Liver (tissue), 9 donors: Measurements from ENCODE around the gene ATXN7L1. TPM values are rescaled to one million over a fixed set of nuclear protein-coding genes. Genes with fewer than 3 reads are reported as not detected.

Experiments used
- DNase-seq: peaks from one replicate; pipeline ENCODE4 v3.0.0-alpha.2; 2017; ENCODE audit warnings: low spot score
- H3K27ac ChIP-seq, 2 donors: one replicate each; pipeline ENCODE4 v1.7.0; 2013; ENCODE audit warnings: inconsistent platforms in 2 of 2, low read length in 2 of 2, control low read depth in 1 of 2, low read depth in 1 of 2, mild to moderate bottlenecking in 1 of 2
- H3K27me3 ChIP-seq, 4 donors: one replicate each; pipeline versions ENCODE4 v1.6.1 to v1.7.0; 2013; ENCODE audit warnings: low read length in 3 of 4, inconsistent platforms in 1 of 4, mild to moderate bottlenecking in 1 of 4, moderate library complexity in 1 of 4; ENCODE audit not compliant: control insufficient read depth in 4 of 4, insufficient read depth in 4 of 4
- H3K36me3 ChIP-seq, 4 donors: one replicate each; pipeline versions ENCODE4 v1.6.1 to v1.7.0; 2013; ENCODE audit warnings: low read length in 3 of 4, mild to moderate bottlenecking in 3 of 4, low read depth in 1 of 4, moderate library complexity in 1 of 4; ENCODE audit not compliant: control insufficient read depth in 4 of 4, insufficient read depth in 3 of 4
- H3K4me1 ChIP-seq, 4 donors: one replicate each; pipeline versions ENCODE4 v1.6.1 to v1.7.0; 2013; ENCODE audit warnings: low read length in 3 of 4, mild to moderate bottlenecking in 3 of 4, moderate library complexity in 1 of 4; ENCODE audit not compliant: control insufficient read depth in 4 of 4, insufficient read depth in 4 of 4
- H3K4me3 ChIP-seq, 3 donors: one replicate each; pipeline versions ENCODE4 v1.6.1 to v1.7.0; 2013; ENCODE audit warnings: low read length in 3 of 3, control low read depth in 1 of 3, low read depth in 1 of 3, mild to moderate bottlenecking in 1 of 3
- H3K9ac ChIP-seq, 2 donors: one replicate each; pipeline ENCODE4 v1.7.0; 2013; ENCODE audit warnings: low read length in 2 of 2, mild to moderate bottlenecking in 2 of 2, moderate library complexity in 2 of 2, control low read depth in 1 of 2, low read depth in 1 of 2
- H3K9me3 ChIP-seq, 4 donors: one replicate each; pipeline versions ENCODE4 v1.6.1 to v1.7.0; 2013; ENCODE audit warnings: low read length in 3 of 4; ENCODE audit not compliant: control insufficient read depth in 4 of 4
- ATF3 ChIP-seq: IDR thresholded peaks from 2 replicates; pipeline ENCODE4 v1.6.1; 2016; ENCODE audit warnings: antibody characterized with exemption
- EGR1 ChIP-seq, 2 donors: IDR thresholded peaks; 2 replicates each; pipeline ENCODE4 v1.6.1; 2016 to 2018; ENCODE audit warnings: antibody characterized with exemption in 2 of 2, low read depth in 2 of 2
- FOXA1 ChIP-seq: IDR thresholded peaks from 2 replicates; pipeline ENCODE4 v1.6.1; 2016; ENCODE audit warnings: antibody characterized with exemption
- FOXA2 ChIP-seq: IDR thresholded peaks from 2 replicates; pipeline ENCODE4 v1.6.1; 2016; ENCODE audit warnings: antibody characterized with exemption
- GABPA ChIP-seq, 2 donors: IDR thresholded peaks in 1 of 2; conservative IDR thresholded peaks in 1 of 2; 2 replicates each; pipeline ENCODE4 v1.6.1; 2016; ENCODE audit warnings: antibody characterized with exemption in 2 of 2, mild to moderate bottlenecking in 1 of 2, moderate library complexity in 1 of 2
- HNF4A ChIP-seq, 2 donors: conservative IDR thresholded peaks; 2 replicates each; pipeline ENCODE4 v1.6.1; 2016; ENCODE audit warnings: antibody characterized with exemption in 2 of 2, mild to moderate bottlenecking in 2 of 2
- HNF4G ChIP-seq: IDR thresholded peaks from 2 replicates; pipeline ENCODE4 v1.6.1; 2016; ENCODE audit warnings: antibody characterized with exemption
- JUND ChIP-seq, 2 donors: IDR thresholded peaks; 2 replicates each; pipeline ENCODE4 v1.6.1; 2016; ENCODE audit warnings: antibody characterized with exemption in 2 of 2
- NR2F2 ChIP-seq: IDR thresholded peaks from 2 replicates; pipeline ENCODE4 v1.6.1; 2016; ENCODE audit warnings: antibody characterized with exemption
- RAD21 ChIP-seq, 2 donors: IDR thresholded peaks; 2 replicates each; pipeline ENCODE4 v1.6.1; 2016; ENCODE audit warnings: antibody characterized with exemption in 2 of 2, mild to moderate bottlenecking in 2 of 2
- REST ChIP-seq: IDR thresholded peaks from 2 replicates; pipeline ENCODE4 v1.6.1; 2016; ENCODE audit warnings: antibody characterized with exemption, mild to moderate bottlenecking
- RXRA ChIP-seq, 2 donors: IDR thresholded peaks; 2 replicates each; pipeline ENCODE4 v1.6.1; 2017 to 2018; ENCODE audit warnings: antibody characterized with exemption in 2 of 2, mild to moderate bottlenecking in 1 of 2
- SP1 ChIP-seq: IDR thresholded peaks from 2 replicates; pipeline ENCODE4 v1.6.1; 2018; ENCODE audit warnings: antibody characterized with exemption, mild to moderate bottlenecking
- TAF1 ChIP-seq: conservative IDR thresholded peaks from 2 replicates; pipeline ENCODE4 v1.6.1; 2016; ENCODE audit warnings: antibody characterized with exemption, mild to moderate bottlenecking
- YY1 ChIP-seq: IDR thresholded peaks from 2 replicates; pipeline ENCODE4 v1.6.1; 2016; ENCODE audit warnings: antibody characterized with exemption, mild to moderate bottlenecking
- ZBTB33 ChIP-seq: IDR thresholded peaks from 2 replicates; pipeline ENCODE4 v1.6.1; 2016; ENCODE audit warnings: antibody characterized with exemption
- WGBS: extraction: QIAGEN DNeasy Blood & Tissue Kit; methylation state at CpG from one replicate; pipeline ENCODE4 v1.1.7; 2013; 5-methylcytosine and 5-hydroxymethylcytosine counted together
- polyA plus RNA-seq, 2 donors: library from polyadenylated mRNA; stranded (reverse) in 1 of 2; unstranded in 1 of 2; fragments of 200-250 nt in 1 of 2; fragments of >200 nt in 1 of 2; fragmentation: Nextera tagmentation in 1 of 2; extraction: Ambion mirVana in 1 of 2; gene quantifications; one replicate each; pipeline versions ENCODE4 v1.2.1 to v1.2.3, GENCODE V29; 2013 to 2015
- total RNA-seq, 2 donors: library from RNA; depleted of rRNA; stranded (reverse); fragments of >200 nt; gene quantifications; one replicate each; pipeline ENCODE4 v1.2.3, GENCODE V29; 2014
- TF ChIP-seq, protein P1 (sequence below): IDR thresholded peaks from 2 replicates; pipeline ENCODE4 v1.6.1; 2016; ENCODE audit warnings: antibody characterized with exemption
- TF ChIP-seq, protein P2 (sequence below): fragments of 150-350 bp; IDR thresholded peaks from 2 replicates; pipeline ENCODE4 v1.5.1; 2017; ENCODE audit warnings: improper control_type of control experiment, low read depth, low read length; ENCODE audit not compliant: missing input control
- donor health status: healthy.
- donor health status: healthy.
- donor health status: healthy.
- donor health status: healthy.
- donor health status: healthy.

Gene ATXN7L1
- total and polyA plus RNA-seq, 4 donors = 2.1 to 7.4 (median 5.3) TPM

DNA sequence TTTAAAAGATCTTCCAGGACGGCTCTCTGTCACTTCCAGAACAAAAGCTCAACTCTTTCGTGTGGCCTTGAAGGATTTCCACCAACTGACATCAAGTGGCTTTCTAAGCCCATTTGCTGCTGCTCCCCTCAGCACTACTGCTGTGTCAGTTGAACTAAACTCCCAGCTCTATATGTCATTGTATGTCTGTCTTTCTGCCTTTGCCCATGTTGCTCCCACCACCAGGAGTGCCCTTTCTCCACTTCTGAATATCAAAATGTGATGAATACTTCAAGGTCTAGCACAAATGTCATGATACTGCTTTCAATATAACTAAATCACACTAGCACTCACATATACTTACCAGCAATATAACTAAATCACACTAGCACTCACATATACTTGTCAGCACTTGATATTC is 138.3 kb downstream of the ATXN7L1 start:
- H3K36me3 ChIP-seq = no peaks in the 10 kb centered on the region
- H3K4me3 ChIP-seq = no peak overlapping the region
- no peak overlapping the region for H3K27ac ChIP-seq
- TF ChIP-seq FOXA2 (no peak), ZBTB33 (no peak), SP1 (no peak), TAF1 (no peak), ATF3 (no peak), JUND (IDR thresholded peaks at IDR 0.05) (no peak), FOXA1 (no peak), YY1 (no peak), REST (no peak), HNF4G (no peak), EGR1 (IDR thresholded peaks at IDR 0.05; ENCODE audit: low read depth in 2 of 2) (no peak), RAD21 (IDR thresholded peaks at IDR 0.05) (no peak), GABPA (IDR thresholded peaks at IDR 0.05 in 1 of 2, conservative IDR thresholded peaks at IDR 0.05 in 1 of 2) (no peak), NR2F2 (no peak), HNF4A (conservative IDR thresholded peaks at IDR 0.05) (no peak), RXRA (IDR thresholded peaks at IDR 0.05) (no peak)
- TF ChIP-seq, protein P1, sequence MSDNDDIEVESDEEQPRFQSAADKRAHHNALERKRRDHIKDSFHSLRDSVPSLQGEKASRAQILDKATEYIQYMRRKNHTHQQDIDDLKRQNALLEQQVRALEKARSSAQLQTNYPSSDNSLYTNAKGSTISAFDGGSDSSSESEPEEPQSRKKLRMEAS = no peak
- TF ChIP-seq, protein P2, sequence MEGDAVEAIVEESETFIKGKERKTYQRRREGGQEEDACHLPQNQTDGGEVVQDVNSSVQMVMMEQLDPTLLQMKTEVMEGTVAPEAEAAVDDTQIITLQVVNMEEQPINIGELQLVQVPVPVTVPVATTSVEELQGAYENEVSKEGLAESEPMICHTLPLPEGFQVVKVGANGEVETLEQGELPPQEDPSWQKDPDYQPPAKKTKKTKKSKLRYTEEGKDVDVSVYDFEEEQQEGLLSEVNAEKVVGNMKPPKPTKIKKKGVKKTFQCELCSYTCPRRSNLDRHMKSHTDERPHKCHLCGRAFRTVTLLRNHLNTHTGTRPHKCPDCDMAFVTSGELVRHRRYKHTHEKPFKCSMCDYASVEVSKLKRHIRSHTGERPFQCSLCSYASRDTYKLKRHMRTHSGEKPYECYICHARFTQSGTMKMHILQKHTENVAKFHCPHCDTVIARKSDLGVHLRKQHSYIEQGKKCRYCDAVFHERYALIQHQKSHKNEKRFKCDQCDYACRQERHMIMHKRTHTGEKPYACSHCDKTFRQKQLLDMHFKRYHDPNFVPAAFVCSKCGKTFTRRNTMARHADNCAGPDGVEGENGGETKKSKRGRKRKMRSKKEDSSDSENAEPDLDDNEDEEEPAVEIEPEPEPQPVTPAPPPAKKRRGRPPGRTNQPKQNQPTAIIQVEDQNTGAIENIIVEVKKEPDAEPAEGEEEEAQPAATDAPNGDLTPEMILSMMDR = no peak
- no peak overlapping the region for H3K9ac ChIP-seq
- H3K27me3 ChIP-seq = no peaks in the 10 kb centered on the region
- H3K9me3 ChIP-seq = no peaks in the 10 kb centered on the region
- H3K4me1 ChIP-seq = no peaks in the 10 kb centered on the region
- 95% methylated on average over 2 of the region's 2 CpGs for WGBS
- no peak for DNase-seq

GRCh38 chr7:105734233-105734632 is 142.2 kb downstream of the ATXN7L1 start:
- WGBS = 85% methylated on average over 6 of the region's 6 CpGs
- no peaks in the 10 kb centered on the region for H3K27me3 ChIP-seq
- TF ChIP-seq FOXA1 (no peak), HNF4G (no peak)
- no peak overlapping the region for H3K27ac ChIP-seq
- no peaks in the 10 kb centered on the region for H3K36me3 ChIP-seq
- H3K4me3 ChIP-seq = no peak overlapping the region
- no peak overlapping the region for H3K9ac ChIP-seq
- H3K4me1 ChIP-seq = no peaks in the 10 kb centered on the region
- no peak for DNase-seq
- no peaks in the 10 kb centered on the region for H3K9me3 ChIP-seq
